Measurements from ENCODE around the gene KRT83.

KRT83 gene

GRCh38 chr12:52284562-52285171 lies 36.5 kb downstream of the KRT83 start:
- DNase-seq = no peak

- DNase-seq = no peak
These were observed 40.2 kb downstream of the KRT83 start for GRCh38 chr12:52280796-52281560.

GRCh38 chr12:52280319-52280795 lies 40.8 kb downstream of the KRT83 start:
- no peak for DNase-seq

- no peak for DNase-seq
These were observed 41.5 kb downstream of the KRT83 start for GRCh38 chr12:52279422-52280318.

- peak; percentile 49 for DNase-seq
These were observed 42.4 kb downstream of the KRT83 start for GRCh38 chr12:52278575-52279421.

GRCh38 chr12:52277486-52278245 lies 43.5 kb downstream of the KRT83 start:
- DNase-seq = no peak

GRCh38 chr12:52275686-52276085 lies 45.5 kb downstream of the KRT83 start:
- no peak for DNase-seq

- no peak for DNase-seq
These were observed 46.6 kb downstream of the KRT83 start, which contains the start of gene KRT86 for GRCh38 chr12:52274521-52275120. Gene KRT86 (plus strand): TSS chr12:52274645. CDS start chr12:52301917, 27,272 bp downstream.

GRCh38 chr12:52271158-52271557 lies 50.0 kb downstream of the KRT83 start:
- no peak for DNase-seq

- no peak for DNase-seq
These were observed 50.6 kb downstream of the KRT83 start for GRCh38 chr12:52270541-52271070.

GRCh38 chr12:52268212-52268611 lies 53.0 kb downstream of the KRT83 start:
- no peak for DNase-seq

- no peak for DNase-seq
These were observed 53.5 kb downstream of the KRT83 start for GRCh38 chr12:52267699-52268098.

GRCh38 chr12:52267266-52267665 lies 53.9 kb downstream of the KRT83 start:
- DNase-seq = no peak

- DNase-seq = no peak
These were observed 54.7 kb downstream of the KRT83 start for GRCh38 chr12:52266514-52266913.

- DNase-seq = no peak
These were observed 56.8 kb downstream of the KRT83 start for GRCh38 chr12:52264435-52264825.
